CD4-positive, alpha-beta T cell treated with Interleukin-2 at 100 ng/mL for 4 hours (primary cell): ENCODE results near the gene EDIL3.
"Not testable (repeated sequence)": the region's sequence is repeated elsewhere in the genome, so short reads cannot be mapped to it uniquely, and the experiment has no call there.

Source experiments
- DNase-seq: peaks from one replicate; pipeline ENCODE4 v3.0.0-alpha.2; 2020; ENCODE audit warnings: low spot score

The EDIL3 gene

GRCh38 chr5:84059672-84060071 lies 325.0 kb downstream of the EDIL3 start:
- no peak for DNase-seq

- DNase-seq, result no peak
These were observed 326.1 kb downstream of the EDIL3 start for GRCh38 chr5:84058561-84058960.

- DNase-seq, result no peak
These were observed 327.5 kb downstream of the EDIL3 start for GRCh38 chr5:84057211-84057610.

GRCh38 chr5:84045964-84046363 lies 338.7 kb downstream of the EDIL3 start:
- no peak for DNase-seq

DNA sequence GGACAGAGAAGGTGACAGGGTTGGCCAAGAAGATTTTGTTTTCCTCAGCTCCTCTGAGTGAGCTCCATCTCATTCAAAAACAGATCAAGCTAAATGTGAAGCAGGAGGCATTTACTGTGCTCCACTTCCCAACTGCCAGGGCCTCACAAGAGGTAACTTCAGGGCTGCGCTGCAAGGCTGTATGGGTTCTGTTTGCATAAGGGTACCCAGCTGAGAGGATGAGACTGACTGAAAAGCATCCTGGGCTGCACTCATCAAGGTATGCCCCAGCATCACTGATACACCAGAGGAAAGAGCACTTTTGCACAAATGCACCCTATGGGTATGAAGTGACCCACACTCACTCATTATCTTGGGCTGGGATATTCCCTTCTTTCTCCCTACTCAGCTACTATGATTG lies 347.8 kb downstream of the EDIL3 start:
- DNase-seq, result no peak

DNA sequence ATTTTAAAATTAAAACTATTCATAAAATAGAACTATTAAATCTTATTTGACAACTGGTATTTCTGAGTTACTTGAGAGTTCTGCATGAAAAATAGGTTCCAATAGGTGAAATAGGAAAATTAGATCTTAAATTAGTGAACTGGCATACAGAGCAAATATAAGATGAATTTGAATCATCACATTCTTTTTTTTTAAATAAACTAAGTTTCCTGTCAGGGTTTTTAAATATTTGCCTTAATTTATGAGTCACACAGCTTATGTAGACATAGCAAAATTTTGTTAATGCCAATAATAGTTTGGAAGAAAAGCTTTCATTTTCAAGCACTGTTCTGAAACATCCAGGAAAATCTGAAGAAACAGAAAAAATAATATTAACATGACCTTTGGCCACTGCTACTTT lies 352.4 kb downstream of the EDIL3 start:
- DNase-seq, result no peak

GRCh38 chr5:84028093-84028492 lies 356.6 kb downstream of the EDIL3 start:
- no peak for DNase-seq

- not testable (repeated sequence) for DNase-seq
These were observed 366.2 kb downstream of the EDIL3 start for GRCh38 chr5:84018521-84018920.

- no peak for DNase-seq
These were observed 367.0 kb downstream of the EDIL3 start for GRCh38 chr5:84017523-84018172.

- DNase-seq, result no peak
These were observed 368.6 kb downstream of the EDIL3 start for GRCh38 chr5:84016085-84016484.

GRCh38 chr5:84014966-84015365 lies 369.7 kb downstream of the EDIL3 start:
- no peak for DNase-seq

DNA sequence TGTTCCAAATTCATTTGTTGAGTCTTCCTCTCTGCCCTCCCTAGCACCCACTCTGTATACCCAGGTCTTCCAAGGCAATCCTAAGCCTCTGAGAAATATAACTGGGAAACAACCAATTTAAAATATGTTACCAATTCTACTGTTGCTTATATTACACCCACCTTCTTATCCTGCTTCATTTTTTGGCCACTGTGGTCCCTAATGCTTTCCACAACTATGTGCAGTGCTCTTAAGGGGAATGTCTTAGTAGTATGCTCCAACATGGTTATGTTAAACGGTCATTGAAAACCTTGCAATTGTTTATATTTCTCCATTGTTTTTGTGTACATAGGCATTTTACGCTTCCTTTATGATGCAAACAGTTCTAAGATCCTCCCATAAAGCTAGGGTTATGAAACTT lies 390.9 kb downstream of the EDIL3 start:
- no peak for DNase-seq

GRCh38 chr5:83991566-83992224 lies 393.0 kb downstream of the EDIL3 start:
- no peak for DNase-seq

DNA sequence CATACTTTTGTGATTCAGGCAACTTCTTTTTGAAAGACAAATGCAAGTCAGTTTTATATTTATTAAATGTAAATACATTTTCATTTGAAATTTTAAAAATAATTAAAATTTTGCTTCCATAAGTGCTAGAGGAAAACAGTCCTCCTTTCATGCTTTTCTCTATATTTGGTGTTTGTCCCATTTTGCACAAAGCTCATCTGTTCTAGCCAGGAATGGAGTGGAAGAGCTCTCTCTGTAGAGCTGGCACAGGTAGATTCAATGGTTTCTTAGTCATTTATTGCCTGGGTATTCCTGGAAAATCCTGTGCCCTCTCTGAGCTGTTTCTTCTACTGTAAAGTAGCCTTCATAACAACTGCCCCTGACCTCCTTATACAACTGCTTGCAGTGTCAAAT lies 396.4 kb downstream of the EDIL3 start:
- DNase-seq, result no peak

DNA sequence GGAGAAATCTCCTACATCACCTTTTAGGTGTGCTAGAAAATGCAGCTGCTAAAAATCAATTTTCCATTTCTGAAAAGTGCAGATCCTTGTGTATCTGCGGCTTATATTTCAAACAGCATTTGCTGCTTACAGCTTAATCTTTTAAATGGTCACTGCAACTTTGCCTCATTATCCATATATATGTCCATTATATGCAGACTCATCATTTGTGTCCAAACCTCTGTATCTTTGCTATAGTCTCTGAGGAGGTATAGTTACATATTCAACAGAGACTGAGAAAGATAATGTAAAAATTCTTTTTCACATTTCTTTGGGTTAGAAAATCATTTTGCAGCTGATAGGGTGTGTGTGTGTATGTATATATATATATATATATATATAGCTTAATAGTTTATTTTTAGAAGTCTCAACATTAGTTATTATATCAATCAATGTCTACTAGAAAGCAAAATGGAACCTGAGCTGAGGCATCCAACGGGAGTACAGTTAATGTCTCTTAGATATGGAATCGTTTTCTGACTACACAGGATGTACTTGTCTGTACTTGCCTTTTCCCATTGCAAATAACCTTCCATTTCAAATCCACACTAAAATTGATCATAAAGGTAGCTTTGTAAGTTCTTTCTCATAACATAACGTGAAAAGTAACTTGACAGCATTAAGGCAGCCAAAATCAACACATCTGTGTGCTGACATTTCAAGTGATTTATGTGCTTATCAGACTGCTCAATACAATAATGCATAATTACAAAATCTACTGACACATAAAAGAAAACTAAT lies 397.0 kb downstream of the EDIL3 start:
- DNase-seq, result no peak

DNA sequence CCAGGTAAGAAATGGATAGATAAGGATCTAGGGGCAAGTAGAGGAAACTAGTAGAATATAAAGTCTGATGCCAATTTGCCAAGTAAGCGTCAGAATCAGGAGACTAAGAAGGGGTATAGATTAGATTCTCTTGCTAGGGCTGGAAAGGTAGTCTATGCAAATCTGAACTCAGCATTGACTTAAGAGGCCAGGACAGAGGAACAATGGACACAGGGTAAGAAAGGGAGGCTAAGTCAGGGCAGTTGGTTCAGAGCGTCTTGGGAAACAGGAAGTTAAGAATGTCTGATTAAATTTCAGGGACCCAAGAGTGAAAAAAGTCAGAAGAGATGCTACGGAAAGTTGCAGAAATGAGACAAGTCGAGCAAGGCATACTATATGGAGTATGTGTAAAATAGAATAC lies 400.8 kb downstream of the EDIL3 start:
- no peak for DNase-seq

DNA sequence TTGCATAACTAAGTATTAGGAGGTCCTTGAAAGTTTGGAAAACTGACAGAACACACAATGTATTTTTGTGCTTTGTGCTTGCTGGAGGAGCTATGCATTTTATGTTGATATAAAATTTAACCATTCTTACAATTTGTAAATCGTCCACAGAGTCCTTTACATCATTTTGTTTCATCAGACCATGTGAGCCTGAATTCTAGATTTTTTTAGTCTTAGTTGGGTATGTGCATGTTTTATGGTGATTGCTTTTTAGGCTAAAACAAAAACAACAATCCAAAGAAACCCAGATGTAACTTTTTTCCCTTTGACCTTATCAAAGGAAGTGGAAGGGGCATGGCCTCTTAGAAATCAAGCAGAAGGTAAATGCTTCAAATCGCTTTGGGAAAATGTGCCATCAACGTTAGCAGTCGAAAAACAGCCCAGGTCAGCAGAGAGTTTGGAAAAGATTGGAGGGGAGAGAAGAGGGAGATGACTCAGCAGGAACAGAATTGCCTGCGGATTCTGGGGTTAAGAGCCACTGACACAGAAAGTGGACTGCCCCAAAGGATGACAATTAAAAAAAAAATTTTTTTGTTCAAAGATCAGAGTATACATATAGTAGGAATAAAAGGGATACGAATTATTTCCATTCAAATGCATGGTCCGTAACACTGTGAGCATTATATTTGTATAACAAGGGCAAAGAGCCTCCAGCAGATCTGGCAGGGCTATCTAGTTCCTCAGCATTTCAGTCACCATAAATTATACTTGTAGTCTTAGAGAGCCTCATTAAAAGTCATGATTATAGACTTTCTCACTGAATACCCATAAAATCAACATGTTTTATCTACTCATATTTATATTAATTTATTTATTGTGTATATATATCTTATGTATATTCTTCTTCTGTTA lies 410.5 kb downstream of the EDIL3 start:
- DNase-seq, result no peak

GRCh38 chr5:83972909-83973308 lies 411.8 kb downstream of the EDIL3 start:
- DNase-seq, result no peak

DNA sequence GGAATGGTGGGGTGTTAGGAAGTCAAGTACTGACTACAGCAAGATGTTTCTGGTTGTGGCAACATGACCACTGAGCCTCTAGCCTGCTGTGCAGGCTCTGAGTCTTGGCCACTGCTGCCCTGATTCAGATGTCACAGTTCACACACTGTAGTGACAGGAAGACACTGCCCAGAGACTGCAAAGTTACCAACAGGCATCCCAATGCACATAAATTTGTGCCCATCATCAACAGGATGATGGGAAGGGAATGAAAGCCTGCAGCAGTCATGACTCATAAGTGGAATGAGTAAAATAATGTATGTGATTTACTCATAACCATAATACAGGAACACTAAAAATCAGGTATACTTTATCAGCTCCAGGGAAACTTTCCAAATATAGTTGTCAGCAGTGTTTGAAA lies 412.4 kb downstream of the EDIL3 start:
- DNase-seq, result no peak

- no peak for DNase-seq
These were observed 417.3 kb downstream of the EDIL3 start for GRCh38 chr5:83967417-83967816.

GRCh38 chr5:83965441-83965840 lies 419.2 kb downstream of the EDIL3 start:
- DNase-seq, result no peak

DNA sequence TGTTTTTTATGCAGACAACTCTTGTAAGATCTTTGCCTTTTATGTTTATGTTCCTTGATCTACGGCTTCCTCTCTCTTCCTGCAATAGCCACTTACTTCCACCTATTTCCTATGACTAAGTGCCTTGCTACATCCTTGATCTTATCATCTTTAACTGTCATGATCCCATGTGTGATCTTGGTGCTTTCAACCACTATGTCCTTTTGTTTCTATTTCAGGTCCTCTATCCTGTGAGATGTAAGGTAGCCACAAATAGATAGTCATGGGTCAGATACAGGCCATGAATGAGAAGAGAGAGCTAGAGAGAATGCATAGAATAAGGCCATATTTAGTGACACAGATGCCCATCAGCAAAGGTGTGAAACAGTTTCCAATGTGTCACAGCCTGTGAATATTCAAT lies 420.4 kb downstream of the EDIL3 start:
- no peak for DNase-seq
